GM23338 (cell line): ENCODE results near the gene LCN6. TPM values are rescaled to one million over a fixed set of nuclear protein-coding genes. Genes with fewer than 3 reads are reported as not detected.

ENCODE experiments used
- ATAC-seq: fragments of 200-7000 bp; cut with Tn5 transposase; 3 replicates; pipeline ENCODE4 v1.9.1; 2020
- DNase-seq: peaks from one replicate; pipeline ENCODE4 v3.0.0-alpha.2; 2015; ENCODE audit warnings: low spot score
- H2AFZ ChIP-seq: fragments of 200-600 bp; sonication (generic); 2 replicates; pipeline ENCODE4 v1.8.0; 2016; ENCODE audit warnings: antibody characterized with exemption, mild to moderate bottlenecking, moderate library complexity
- H3F3A ChIP-seq: fragments of 200-600 bp; sonication (generic); replicated peaks from 2 replicates; pipeline ENCODE4 v1.8.0; 2017; ENCODE audit warnings: antibody characterized with exemption, mixed run types, low read depth
- H3K27ac ChIP-seq: fragments of 200-600 bp; sonication (generic); 2 replicates; pipeline ENCODE4 v1.6.1; 2016; ENCODE audit warnings: low read depth
- H3K27me3 ChIP-seq: fragments of 200-600 bp; sonication (generic); 2 replicates; pipeline ENCODE4 v1.8.0; 2016; ENCODE audit warnings: mild to moderate bottlenecking, mixed run types, moderate library complexity; ENCODE audit not compliant: insufficient read depth
- H3K36me3 ChIP-seq: fragments of 200-600 bp; sonication (generic); 2 replicates; pipeline ENCODE4 v1.8.0; 2016; ENCODE audit warnings: mild to moderate bottlenecking; ENCODE audit not compliant: insufficient read depth
- H3K4me1 ChIP-seq: fragments of 200-600 bp; sonication (generic); 2 replicates; pipeline ENCODE4 v1.8.0; 2016; ENCODE audit warnings: mild to moderate bottlenecking, moderate library complexity; ENCODE audit not compliant: insufficient read depth
- H3K4me2 ChIP-seq: fragments of 200-600 bp; sonication (generic); 2 replicates; pipeline ENCODE4 v1.7.1; 2017; ENCODE audit warnings: mixed run types
- H3K4me3 ChIP-seq: fragments of 200-600 bp; sonication (generic); 2 replicates; pipeline ENCODE4 v1.6.1; 2016; ENCODE audit warnings: mixed run types
- H3K79me2 ChIP-seq: fragments of 200-600 bp; sonication (generic); replicated peaks from 2 replicates; pipeline ENCODE4 v1.8.0; 2017; ENCODE audit warnings: mild to moderate bottlenecking; ENCODE audit not compliant: insufficient read depth
- H3K9me2 ChIP-seq: fragments of 200-600 bp; sonication (generic); 2 replicates; pipeline ENCODE4 v1.8.0; 2017; ENCODE audit not compliant: insufficient read depth
- H4K20me1 ChIP-seq: fragments of 200-600 bp; sonication (generic); replicated peaks from 2 replicates; pipeline ENCODE4 v1.8.0; 2017; ENCODE audit warnings: mild to moderate bottlenecking; ENCODE audit not compliant: insufficient read depth
- H3K27ac Mint-ChIP-seq: 2 replicates; pipeline ENCODE4 v1.8.0; 2020; ENCODE audit warnings: inconsistent platforms, mild to moderate bottlenecking, moderate library complexity, mixed read lengths
- H3K27me3 Mint-ChIP-seq: 3 replicates; pipeline ENCODE4 v1.8.0; 2022; ENCODE audit warnings: low read depth, mild to moderate bottlenecking, moderate library complexity, mixed read lengths, inconsistent platforms; ENCODE audit not compliant: insufficient read depth, poor library complexity
- H3K36me3 Mint-ChIP-seq: 3 replicates; pipeline ENCODE4 v1.8.0; 2021; ENCODE audit warnings: low read depth, mild to moderate bottlenecking, inconsistent platforms, moderate library complexity, mixed read lengths
- H3K4me1 Mint-ChIP-seq: 3 replicates; pipeline ENCODE4 v1.8.0; 2020; ENCODE audit warnings: mild to moderate bottlenecking, inconsistent platforms, mixed read lengths
- H3K4me3 Mint-ChIP-seq: 3 replicates; pipeline ENCODE4 v1.8.0; 2021; ENCODE audit warnings: moderate library complexity, mild to moderate bottlenecking, inconsistent platforms, mixed read lengths
- H3K9me3 Mint-ChIP-seq: 3 replicates; pipeline ENCODE4 v1.8.0; 2020; ENCODE audit warnings: moderate library complexity, mild to moderate bottlenecking, inconsistent platforms, mixed read lengths
- CREB1 ChIP-seq: fragments of 250-450 bp; sonication (Bioruptor Pico); IDR thresholded peaks from 2 replicates; pipeline ENCODE4 v1.5.0; 2020; ENCODE audit warnings: low read depth, mild to moderate bottlenecking, moderate library complexity
- CTCF ChIP-seq, 2 experiments: fragments of 200-600 bp in 1 of 2; sonication (generic) in 1 of 2; conservative IDR thresholded peaks; 2 replicates each; pipeline versions ENCODE4 v1.5.1 to v1.6.1; 2016 to 2017; ENCODE audit warnings: antibody characterized with exemption in 2 of 2, low read depth in 2 of 2, mild to moderate bottlenecking in 2 of 2, moderate library complexity in 1 of 2
- ETS1 ChIP-seq: IDR thresholded peaks from 2 replicates; pipeline ENCODE4 v1.6.1; 2016; ENCODE audit warnings: antibody characterized with exemption
- EZH2 ChIP-seq: fragments of 200-600 bp; sonication (generic); IDR thresholded peaks from one replicate; pipeline ENCODE4 v1.8.0; 2017; ENCODE audit warnings: antibody characterized with exemption, mild to moderate bottlenecking, low read depth; ENCODE audit not compliant: unreplicated experiment
- EZH2phosphoT487 ChIP-seq: fragments of 200-600 bp; sonication (generic); IDR thresholded peaks from one replicate; pipeline ENCODE4 v1.8.1; 2018; ENCODE audit warnings: antibody characterized with exemption; ENCODE audit not compliant: unreplicated experiment
- JUNB ChIP-seq: IDR thresholded peaks from one replicate; pipeline ENCODE4 v1.6.1; 2016; ENCODE audit warnings: antibody characterized with exemption; ENCODE audit not compliant: unreplicated experiment
- POLR2AphosphoS5 ChIP-seq: IDR thresholded peaks from 2 replicates; pipeline ENCODE4 v1.6.1; 2016; ENCODE audit warnings: antibody characterized with exemption, low read depth
- REST ChIP-seq: IDR thresholded peaks from one replicate; pipeline ENCODE4 v1.6.1; 2018; ENCODE audit warnings: antibody characterized with exemption; ENCODE audit not compliant: unreplicated experiment
- ZNF114 ChIP-seq: fragments of 250-450 bp; sonication (Bioruptor Pico); IDR thresholded peaks from 2 replicates; pipeline ENCODE4 v1.5.0; 2020; ENCODE audit warnings: mild to moderate bottlenecking, moderate library complexity
- ZNF331 ChIP-seq: fragments of 250-450 bp; sonication (Bioruptor Pico); IDR thresholded peaks from 2 replicates; pipeline ENCODE4 v1.5.0; 2020; ENCODE audit warnings: low read depth, mild to moderate bottlenecking, moderate library complexity
- polyA plus RNA-seq: library from polyadenylated mRNA; unstranded; fragments of >200 nt; fragmentation: Nextera tagmentation; extraction: Ambion mirVana; gene quantifications from 2 replicates; pipeline ENCODE4 v1.2.1, GENCODE V29; 2016
- total RNA-seq: library from RNA; depleted of rRNA; stranded (reverse); fragments of >200 nt; shearing (Covaris generic); gene quantifications from 2 replicates; pipeline ENCODE4 v1.2.3, GENCODE V29; 2014

The LCN6 gene
- total and polyA plus RNA-seq, 2 experiments from 2014 or later, result not detected

- TF ChIP-seq ZNF331 (CRISPR knock-in tag) (no peak), REST (no peak), EZH2 (no peak)
These were observed 28.6 kb upstream of the LCN6 start (continued) for GRCh38 chr9:136776947-136777346.

GRCh38 chr9:136775191-136775590, 26.9 kb upstream of the LCN6 start:
- no peak overlapping the region for H3K27ac ChIP-seq
- H3K79me2 ChIP-seq, result no peaks in the 10 kb centered on the region
- DNase-seq (no peak), ATAC-seq (no peak)
- no peak overlapping the region for H3K4me3 ChIP-seq
- Mint-ChIP-seq H3K4me3 (no peak overlapping the region), H3K9me3 (peaks cover 27% of the 10 kb centered on the region), H3K27me3 (peaks cover 23% of the 10 kb centered on the region), H3K36me3 (peaks cover 19% of the 10 kb centered on the region), H3K27ac (no peak overlapping the region), H3K4me1 (peaks cover 12% of the 10 kb centered on the region)
- H2AFZ ChIP-seq, result no peak overlapping the region
- H3K36me3 ChIP-seq, result no peaks in the 10 kb centered on the region; the same call in 1 of the 2 replicates
- H3K4me2 ChIP-seq, result no peak overlapping the region
- no peaks in the 10 kb centered on the region for H3K27me3 ChIP-seq
- 0 out of 2 replicates have a peak, but pooled peaks cover 7% of the 10 kb centered on the region for H3F3A ChIP-seq
- H4K20me1 ChIP-seq, result no peaks in the 10 kb centered on the region
- H3K4me1 ChIP-seq, result no peaks in the 10 kb centered on the region
- H3K9me2 ChIP-seq, result 0 out of 2 replicates have a peak, but pooled peaks cover 4% of the 10 kb centered on the region
- TF ChIP-seq JUNB (no peak), EZH2 (no peak), ETS1 (no peak), EZH2phosphoT487 (no peak), POLR2AphosphoS5 (no peak), CTCF (conservative IDR thresholded peaks at IDR 0.05; ENCODE audit: low read depth in 2 of 2) (no peak), CREB1 (no peak), ZNF114 (CRISPR knock-in tag) (no peak)
